ENCODE results near the gene NOL9.

GRCh38 chr1:6574025-6574620, 19.8 kb upstream of the NOL9 start:
- no peak for TF ChIP-seq CTCF (IDR thresholded peaks at IDR 0.05; ENCODE audit: insufficient read depth, low read depth, low read length)
- TF ChIP-seq EZH2 (IDR thresholded peaks at IDR 0.05; ENCODE audit: insufficient read depth, low read length), result no peak

Data from astrocyte (in vitro differentiated cells and primary cell).